SH-SY5Y (cell line): ENCODE measurements around the gene EIF3J.

Source experiments
- GATA2 ChIP-seq: IDR thresholded peaks from 2 replicates; pipeline ENCODE4 v1.6.1; 2011; ENCODE audit warnings: mild to moderate bottlenecking, low read depth, low read length
- GATA3 ChIP-seq: IDR thresholded peaks from 2 replicates; pipeline ENCODE4 v1.6.1; 2011; ENCODE audit warnings: low read depth, mild to moderate bottlenecking, low read length, moderate library complexity

DNA sequence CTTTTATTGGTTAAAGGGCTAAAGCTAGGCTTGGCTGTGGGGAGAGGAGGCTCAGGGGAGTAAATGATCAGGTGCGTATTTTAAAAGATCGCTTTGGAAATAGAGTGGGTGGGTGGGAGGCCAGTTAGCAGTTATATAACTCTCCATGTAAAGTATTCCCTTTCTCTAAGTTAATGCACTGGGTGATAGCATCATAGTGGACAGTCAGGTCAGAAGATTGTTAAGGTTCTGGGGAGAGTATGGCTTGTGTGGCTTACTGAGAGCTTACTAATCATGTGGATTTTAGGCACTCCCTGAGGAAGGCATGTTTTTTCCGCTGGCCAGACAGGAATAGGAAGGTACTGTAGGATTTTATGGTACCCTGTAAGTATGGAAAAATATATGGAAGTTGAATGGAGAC lies 6.3 kb upstream of the EIF3J start:
- TF ChIP-seq GATA2 (no peak), GATA3 (no peak)
